Fibroblast of the conjunctiva (primary cell): Measurements from ENCODE around the gene NR1H3.
"Not testable (repeated sequence)": the region's sequence is repeated elsewhere in the genome, so short reads cannot be mapped to it uniquely, and the experiment has no call there.

Source experiments
- DNase-seq: peaks from one replicate; pipeline ENCODE4 v3.0.0-alpha.2; 2010; ENCODE audit warnings: low read depth

The NR1H3 gene

GRCh38 chr11:47306484-47306844 is 48.7 kb downstream of the NR1H3 start:
- no peak for DNase-seq

- no peak for DNase-seq
Observed at GRCh38 chr11:47308050-47308823, 50.4 kb downstream of the NR1H3 start.

- no peak for DNase-seq
Observed at GRCh38 chr11:47314992-47315391, 57.2 kb downstream of the NR1H3 start.

GRCh38 chr11:47316501-47316900 is 58.7 kb downstream of the NR1H3 start:
- not testable (repeated sequence) for DNase-seq

GRCh38 chr11:47317064-47317828 is 59.5 kb downstream of the NR1H3 start:
- DNase-seq, result no peak

- no peak for DNase-seq
Observed at GRCh38 chr11:47318166-47318565, 60.4 kb downstream of the NR1H3 start.
